ENCODE data around the gene CENPB.

- TF ChIP-seq CTCF (conservative IDR thresholded peaks at IDR 0.05; ENCODE audit: low read length) (no peak), EZH2phosphoT487 (IDR thresholded peaks at IDR 0.05; ENCODE audit: borderline replicate concordance, low read depth, low read length) (no peak)
Observed at GRCh38 chr20:3820901-3821727, 34.6 kb upstream of the CENPB start.
